ENCODE data around the gene ZBTB7C. TPM values are rescaled to one million over a fixed set of nuclear protein-coding genes. Genes with fewer than 3 reads are reported as not detected.

Gene ZBTB7C
- total RNA-seq, 3 donors from 2014 or later (not counting 1 experiment from before 2014, with no cell fraction given), result 0.07 TPM; not detected in 2

DNA sequence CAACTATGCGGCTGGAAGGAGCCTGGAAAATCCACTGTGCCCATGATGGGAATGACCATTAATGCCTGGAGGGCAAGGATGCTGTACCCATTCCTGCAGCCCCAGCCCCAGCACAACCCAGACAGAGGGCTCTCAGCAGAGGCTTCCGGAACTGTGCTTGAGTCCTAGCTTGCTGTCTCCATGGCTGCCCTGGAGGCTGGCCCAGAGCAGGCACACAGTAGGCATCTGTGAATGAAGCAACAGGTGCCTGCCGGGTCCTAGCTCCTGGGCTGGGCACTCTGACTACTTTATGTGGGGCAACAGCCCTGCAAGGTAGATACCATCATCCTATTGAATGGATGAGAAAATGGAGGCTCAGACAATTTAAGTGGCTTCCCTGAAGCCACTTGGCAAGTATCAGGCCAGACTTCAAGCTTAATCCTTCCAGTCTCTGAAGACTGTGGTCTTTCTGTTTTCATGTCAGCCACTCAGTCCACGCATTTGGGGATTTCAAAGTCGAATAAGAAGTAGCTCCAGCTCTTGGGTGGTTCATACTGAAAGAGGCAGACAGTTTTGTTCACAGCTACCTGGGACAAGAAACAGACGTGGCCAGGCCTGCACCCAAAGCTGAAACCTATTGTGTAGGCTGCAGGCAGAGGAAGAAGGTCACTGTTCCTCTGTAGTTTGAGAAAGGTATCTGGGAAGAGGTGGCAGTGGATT, 237.5 kb downstream of the ZBTB7C start:
- no peaks in the 10 kb centered on the region for H3K9me3 Mint-ChIP-seq
- ATAC-seq, result no peak
- H3K4me1 Mint-ChIP-seq, result peaks cover 0 to 7% of the 10 kb centered on the region in 2 donors
- no peaks in the 10 kb centered on the region for H3K36me3 Mint-ChIP-seq
- Histone ChIP-seq H3K27me3 (ENCODE audit: control insufficient read depth, insufficient read depth, low read length) (no peaks in the 10 kb centered on the region), H3K4me1 (ENCODE audit: control insufficient read depth, insufficient read depth, low read length) (peaks cover 5% of the 10 kb centered on the region), H3K4me3 (ENCODE audit: low read length) (no peak overlapping the region), H3K9me3 (ENCODE audit: control insufficient read depth, insufficient read depth, low read length) (no peaks in the 10 kb centered on the region), H3K27ac (ENCODE audit: low read length) (no peak overlapping the region), H3K36me3 (ENCODE audit: control insufficient read depth, insufficient read depth, low read length) (no peaks in the 10 kb centered on the region)
- 83% methylated on average over 6 of the region's 6 CpGs for WGBS (ENCODE audit: insufficient coverage)
- no peak overlapping the region for H3K4me3 Mint-ChIP-seq
- TF ChIP-seq CTCF (IDR thresholded peaks at IDR 0.05), result no peak
- H3K27me3 Mint-ChIP-seq (ENCODE audit: low read depth in 2 of 2), result peaks cover 2 to 12% of the 10 kb centered on the region in 2 donors
- no peak for DNase-seq
- intact Hi-C loops (cut with micrococcal nuclease), result no loop called here
- H3K27ac Mint-ChIP-seq, result no peak overlapping the region

DNA sequence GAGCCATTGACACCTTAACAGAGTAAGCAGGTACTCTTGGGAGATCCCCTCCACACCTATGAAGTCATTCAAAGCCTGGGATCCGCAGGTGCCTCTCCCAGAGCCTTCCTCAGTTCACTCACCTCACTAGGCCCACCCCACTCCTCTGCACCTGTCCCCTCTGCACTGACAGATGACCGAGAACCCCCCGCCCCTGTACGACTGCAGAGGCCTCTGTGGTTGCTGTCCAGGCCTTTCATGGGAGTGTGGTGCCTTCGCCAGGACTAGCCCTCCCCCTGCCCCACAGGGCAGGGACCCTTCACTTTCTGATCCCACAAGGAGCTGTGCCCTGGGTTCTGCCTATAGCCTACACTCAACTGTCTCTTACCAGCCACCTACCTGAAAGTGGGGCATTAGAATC, 238.5 kb downstream of the ZBTB7C start:
- 80% methylated on average over 5 of the region's 5 CpGs for WGBS (ENCODE audit: insufficient coverage)
- no peak overlapping the region for H3K4me3 Mint-ChIP-seq

GRCh38 chr18:48168861-48169260, 240.3 kb downstream of the ZBTB7C start:
- no peak for TF ChIP-seq CTCF (IDR thresholded peaks at IDR 0.05)
- 91% methylated on average over 2 of the region's 2 CpGs for WGBS (ENCODE audit: insufficient coverage)
- H3K4me3 Mint-ChIP-seq, result no peak overlapping the region
- intact Hi-C loops (cut with micrococcal nuclease), result no loop called here
- H3K27ac ChIP-seq (ENCODE audit: low read length), result no peak overlapping the region
- no peak for ATAC-seq
- peaks cover 5% of the 10 kb centered on the region for H3K4me1 ChIP-seq (ENCODE audit: control insufficient read depth, insufficient read depth, low read length)
- H3K4me1 Mint-ChIP-seq, result peaks cover 0 to 7% of the 10 kb centered on the region in 2 donors
- H3K27ac Mint-ChIP-seq, result no peak overlapping the region
- no peaks in the 10 kb centered on the region for H3K36me3 Mint-ChIP-seq
- H3K4me3 ChIP-seq (ENCODE audit: low read length), result no peak overlapping the region
- H3K9me3 Mint-ChIP-seq, result no peaks in the 10 kb centered on the region
- no peaks in the 10 kb centered on the region for H3K36me3 ChIP-seq (ENCODE audit: control insufficient read depth, insufficient read depth, low read length)
- DNase-seq, result no peak
- H3K9me3 ChIP-seq (ENCODE audit: control insufficient read depth, insufficient read depth, low read length), result no peaks in the 10 kb centered on the region
- H3K27me3 ChIP-seq (ENCODE audit: control insufficient read depth, insufficient read depth, low read length), result no peaks in the 10 kb centered on the region
- H3K27me3 Mint-ChIP-seq (ENCODE audit: low read depth in 2 of 2), result peaks cover 4 to 12% of the 10 kb centered on the region in 2 donors

More for the DNA sequence above, 238.5 kb downstream of the ZBTB7C start:
- H3K27me3 ChIP-seq (ENCODE audit: control insufficient read depth, insufficient read depth, low read length), result no peaks in the 10 kb centered on the region
- no peak for ATAC-seq
- intact Hi-C loops (cut with micrococcal nuclease), result no loop called here
- H3K4me1 Mint-ChIP-seq, result peaks cover 0 to 7% of the 10 kb centered on the region in 2 donors
- no peak overlapping the region for H3K4me3 ChIP-seq (ENCODE audit: low read length)
- peaks cover 2 to 12% of the 10 kb centered on the region in 2 donors for H3K27me3 Mint-ChIP-seq (ENCODE audit: low read depth in 2 of 2)
- H3K9me3 Mint-ChIP-seq, result no peaks in the 10 kb centered on the region
- H3K9me3 ChIP-seq (ENCODE audit: control insufficient read depth, insufficient read depth, low read length), result no peaks in the 10 kb centered on the region
- H3K27ac ChIP-seq (ENCODE audit: low read length), result no peak overlapping the region
- no peak overlapping the region for H3K27ac Mint-ChIP-seq
- no peak for DNase-seq
- no peaks in the 10 kb centered on the region for H3K36me3 Mint-ChIP-seq
- TF ChIP-seq CTCF (IDR thresholded peaks at IDR 0.05), result no peak
- peaks cover 5% of the 10 kb centered on the region for H3K4me1 ChIP-seq (ENCODE audit: control insufficient read depth, insufficient read depth, low read length)
- no peaks in the 10 kb centered on the region for H3K36me3 ChIP-seq (ENCODE audit: control insufficient read depth, insufficient read depth, low read length)

DNA sequence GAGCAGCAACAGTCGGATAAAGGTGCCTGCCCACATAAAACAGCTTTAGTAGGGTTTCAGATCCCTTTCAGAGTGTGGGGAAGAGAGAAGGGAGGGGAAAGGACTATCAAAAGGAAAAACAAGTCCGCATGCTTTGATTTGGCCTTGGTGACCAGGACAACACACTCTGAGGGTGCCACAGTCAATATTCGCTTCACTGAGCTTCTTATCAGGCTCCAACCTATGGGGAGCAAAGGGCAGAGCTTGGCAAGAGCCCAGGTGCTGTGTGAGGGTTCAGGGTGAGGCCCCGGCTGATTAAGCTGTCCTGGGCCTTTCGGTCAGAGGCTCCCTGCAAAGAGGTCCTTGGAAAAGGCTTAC, 241.3 kb downstream of the ZBTB7C start:
- peaks cover 4 to 12% of the 10 kb centered on the region in 2 donors for H3K27me3 Mint-ChIP-seq (ENCODE audit: low read depth in 2 of 2)
- DNase-seq, result no peak
- H3K27ac ChIP-seq (ENCODE audit: low read length), result no peak overlapping the region
- no peaks in the 10 kb centered on the region for H3K9me3 ChIP-seq (ENCODE audit: control insufficient read depth, insufficient read depth, low read length)
- H3K9me3 Mint-ChIP-seq, result no peaks in the 10 kb centered on the region
- no peaks in the 10 kb centered on the region for H3K36me3 Mint-ChIP-seq
- peaks cover 5% of the 10 kb centered on the region for H3K4me1 ChIP-seq (ENCODE audit: control insufficient read depth, insufficient read depth, low read length)
- no peak overlapping the region for H3K4me3 ChIP-seq (ENCODE audit: low read length)
- H3K36me3 ChIP-seq (ENCODE audit: control insufficient read depth, insufficient read depth, low read length), result no peaks in the 10 kb centered on the region
- no peak for TF ChIP-seq CTCF (IDR thresholded peaks at IDR 0.05)
- intact Hi-C loops (cut with micrococcal nuclease), result no loop called here
- ATAC-seq, result no peak
- WGBS (ENCODE audit: insufficient coverage), result 87% methylated on average over 5 of the region's 5 CpGs
- H3K4me1 Mint-ChIP-seq, result peaks cover 0 to 8% of the 10 kb centered on the region in 2 donors
- no peak overlapping the region for H3K27ac Mint-ChIP-seq
- no peak overlapping the region for H3K4me3 Mint-ChIP-seq
- H3K27me3 ChIP-seq (ENCODE audit: control insufficient read depth, insufficient read depth, low read length), result no peaks in the 10 kb centered on the region
